ENCODE measurements around the gene LMO7. TPM values are rescaled to one million over a fixed set of nuclear protein-coding genes. Genes with fewer than 3 reads are reported as not detected.

LMO7 gene
- total RNA-seq, 1 experiment from 2014 or later = 11.8 TPM

DNA sequence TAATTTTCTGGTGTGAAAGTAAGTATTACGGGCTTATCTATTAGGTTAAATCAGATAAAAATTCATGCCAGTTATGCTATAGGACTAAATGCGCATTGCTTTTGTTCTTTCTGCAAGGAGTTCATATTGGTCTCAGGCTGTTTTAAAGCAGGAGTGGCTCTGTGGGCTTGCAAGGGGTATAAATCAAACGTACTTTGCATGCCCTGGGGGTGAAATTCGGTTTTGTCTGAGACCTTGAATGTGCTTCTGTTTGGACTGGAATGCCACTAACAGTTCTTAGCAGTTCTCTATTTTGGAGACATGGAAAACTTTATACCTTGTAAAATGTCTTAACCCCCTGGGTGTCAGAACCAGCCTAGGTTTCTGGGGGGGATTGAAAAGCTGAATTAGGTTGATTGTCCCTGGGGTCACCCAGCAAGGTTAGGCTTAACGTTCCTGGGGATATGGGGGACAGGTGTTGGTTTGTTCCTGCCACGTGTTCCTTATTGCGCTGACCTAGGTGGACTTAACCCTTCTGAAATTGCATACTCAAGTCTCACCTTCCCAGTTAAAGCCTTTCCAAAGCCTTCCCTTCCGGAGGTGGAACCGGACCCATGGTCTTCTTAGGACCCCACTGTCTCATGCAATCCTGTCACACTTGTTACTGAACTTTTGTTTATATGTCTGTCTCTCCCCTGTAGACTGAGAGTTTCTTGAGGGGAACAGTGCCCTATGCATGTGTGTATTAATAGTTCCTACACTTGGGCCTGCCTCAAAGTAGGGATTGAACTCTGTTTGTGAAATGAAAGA is 182.2 kb downstream of the LMO7 start:
- in situ Hi-C loops (cut with HindIII; ENCODE audit: low pct_unique_long_range_greater_than_20kb, low sequenced_read_pairs) (no loop called here), intact Hi-C loops (cut with micrococcal nuclease; ENCODE audit: unreplicated experiment) (no loop called here)
- BruUV-seq (replicated peaks) = no TSS peak
- TF ChIP-seq SIN3A (IDR thresholded peaks at IDR 0.05; ENCODE audit: borderline replicate concordance, insufficient read depth, low read depth, low read length) = no peak
- TF ChIP-seq POLR2AphosphoS5 (IDR thresholded peaks at IDR 0.05; ENCODE audit: low read depth, low read length) = no peak
- TF ChIP-seq, protein P1, sequence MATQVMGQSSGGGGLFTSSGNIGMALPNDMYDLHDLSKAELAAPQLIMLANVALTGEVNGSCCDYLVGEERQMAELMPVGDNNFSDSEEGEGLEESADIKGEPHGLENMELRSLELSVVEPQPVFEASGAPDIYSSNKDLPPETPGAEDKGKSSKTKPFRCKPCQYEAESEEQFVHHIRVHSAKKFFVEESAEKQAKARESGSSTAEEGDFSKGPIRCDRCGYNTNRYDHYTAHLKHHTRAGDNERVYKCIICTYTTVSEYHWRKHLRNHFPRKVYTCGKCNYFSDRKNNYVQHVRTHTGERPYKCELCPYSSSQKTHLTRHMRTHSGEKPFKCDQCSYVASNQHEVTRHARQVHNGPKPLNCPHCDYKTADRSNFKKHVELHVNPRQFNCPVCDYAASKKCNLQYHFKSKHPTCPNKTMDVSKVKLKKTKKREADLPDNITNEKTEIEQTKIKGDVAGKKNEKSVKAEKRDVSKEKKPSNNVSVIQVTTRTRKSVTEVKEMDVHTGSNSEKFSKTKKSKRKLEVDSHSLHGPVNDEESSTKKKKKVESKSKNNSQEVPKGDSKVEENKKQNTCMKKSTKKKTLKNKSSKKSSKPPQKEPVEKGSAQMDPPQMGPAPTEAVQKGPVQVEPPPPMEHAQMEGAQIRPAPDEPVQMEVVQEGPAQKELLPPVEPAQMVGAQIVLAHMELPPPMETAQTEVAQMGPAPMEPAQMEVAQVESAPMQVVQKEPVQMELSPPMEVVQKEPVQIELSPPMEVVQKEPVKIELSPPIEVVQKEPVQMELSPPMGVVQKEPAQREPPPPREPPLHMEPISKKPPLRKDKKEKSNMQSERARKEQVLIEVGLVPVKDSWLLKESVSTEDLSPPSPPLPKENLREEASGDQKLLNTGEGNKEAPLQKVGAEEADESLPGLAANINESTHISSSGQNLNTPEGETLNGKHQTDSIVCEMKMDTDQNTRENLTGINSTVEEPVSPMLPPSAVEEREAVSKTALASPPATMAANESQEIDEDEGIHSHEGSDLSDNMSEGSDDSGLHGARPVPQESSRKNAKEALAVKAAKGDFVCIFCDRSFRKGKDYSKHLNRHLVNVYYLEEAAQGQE (IDR thresholded peaks at IDR 0.05; ENCODE audit: insufficient read depth in 1 of 2, low read depth in 2 of 2, low read length in 1 of 2) = no peak
- TF ChIP-seq, protein P2, sequence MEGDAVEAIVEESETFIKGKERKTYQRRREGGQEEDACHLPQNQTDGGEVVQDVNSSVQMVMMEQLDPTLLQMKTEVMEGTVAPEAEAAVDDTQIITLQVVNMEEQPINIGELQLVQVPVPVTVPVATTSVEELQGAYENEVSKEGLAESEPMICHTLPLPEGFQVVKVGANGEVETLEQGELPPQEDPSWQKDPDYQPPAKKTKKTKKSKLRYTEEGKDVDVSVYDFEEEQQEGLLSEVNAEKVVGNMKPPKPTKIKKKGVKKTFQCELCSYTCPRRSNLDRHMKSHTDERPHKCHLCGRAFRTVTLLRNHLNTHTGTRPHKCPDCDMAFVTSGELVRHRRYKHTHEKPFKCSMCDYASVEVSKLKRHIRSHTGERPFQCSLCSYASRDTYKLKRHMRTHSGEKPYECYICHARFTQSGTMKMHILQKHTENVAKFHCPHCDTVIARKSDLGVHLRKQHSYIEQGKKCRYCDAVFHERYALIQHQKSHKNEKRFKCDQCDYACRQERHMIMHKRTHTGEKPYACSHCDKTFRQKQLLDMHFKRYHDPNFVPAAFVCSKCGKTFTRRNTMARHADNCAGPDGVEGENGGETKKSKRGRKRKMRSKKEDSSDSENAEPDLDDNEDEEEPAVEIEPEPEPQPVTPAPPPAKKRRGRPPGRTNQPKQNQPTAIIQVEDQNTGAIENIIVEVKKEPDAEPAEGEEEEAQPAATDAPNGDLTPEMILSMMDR (IDR thresholded peaks at IDR 0.05) = no peak
- no peak for TF ChIP-seq TCF7L2 (IDR thresholded peaks at IDR 0.05; ENCODE audit: low read depth, low read length)
- H3K27me3 ChIP-seq (ENCODE audit: control insufficient read depth, insufficient read depth, low read length) = no peaks in the 10 kb centered on the region
- no peaks in the 10 kb centered on the region for H3K4me1 ChIP-seq (ENCODE audit: control insufficient read depth, insufficient read depth, low read length)
- ChIA-PET POLR2A (no interaction called here), CTCF (no interaction called here)
- H3K27ac ChIP-seq (ENCODE audit: low read length) = no peak overlapping the region
- no peaks in the 10 kb centered on the region for H3K9me3 ChIP-seq (ENCODE audit: control insufficient read depth, insufficient read depth, low read depth, low read length)
- ATAC-seq (no peak), DNase-seq (ENCODE audit: low read depth, low spot score) (no peak)
- H3K4me3 ChIP-seq (ENCODE audit: low read depth in 2 of 2, low read length in 2 of 2) = no peak overlapping the region
- H3K36me3 ChIP-seq (ENCODE audit: control insufficient read depth, insufficient read depth, low read length) = no peaks in the 10 kb centered on the region

DNA sequence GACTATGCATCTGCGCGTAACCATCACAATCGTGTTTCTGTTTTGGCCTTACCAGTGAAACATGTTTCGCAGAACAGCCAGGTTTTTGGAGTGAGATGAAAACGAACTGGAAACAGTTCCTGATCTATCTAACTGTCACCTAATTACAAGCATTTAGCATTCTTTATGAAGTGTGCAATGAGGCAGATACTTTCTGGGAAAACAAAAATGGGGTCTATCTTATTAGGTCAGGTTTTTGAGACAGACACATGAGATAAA is 182.8 kb downstream of the LMO7 start:
- no peak for ATAC-seq
- no TSS peak for BruUV-seq (replicated peaks)
- Histone ChIP-seq H3K27ac (ENCODE audit: low read length) (no peak overlapping the region), H3K9me3 (ENCODE audit: control insufficient read depth, insufficient read depth, low read depth, low read length) (no peaks in the 10 kb centered on the region), H3K4me3 (ENCODE audit: low read depth in 2 of 2, low read length in 2 of 2) (no peak overlapping the region), H3K4me1 (ENCODE audit: control insufficient read depth, insufficient read depth, low read length) (no peaks in the 10 kb centered on the region), H3K27me3 (ENCODE audit: control insufficient read depth, insufficient read depth, low read length) (no peaks in the 10 kb centered on the region), H3K36me3 (ENCODE audit: control insufficient read depth, insufficient read depth, low read length) (no peaks in the 10 kb centered on the region)
- ChIA-PET POLR2A (no interaction called here), CTCF (no interaction called here)
- in situ Hi-C loops (cut with HindIII; ENCODE audit: low pct_unique_long_range_greater_than_20kb, low sequenced_read_pairs) = no loop called here
- no peak for DNase-seq (ENCODE audit: low read depth, low spot score)
- TF ChIP-seq, protein P1 (IDR thresholded peaks at IDR 0.05; ENCODE audit: insufficient read depth in 1 of 2, low read depth in 2 of 2, low read length in 1 of 2) = no peak
- no peak for TF ChIP-seq POLR2AphosphoS5 (IDR thresholded peaks at IDR 0.05; ENCODE audit: low read depth, low read length)
- intact Hi-C loops (cut with micrococcal nuclease; ENCODE audit: unreplicated experiment) = no loop called here

Measured in Panc1 (cell line).